Putamen (tissue), 1 donor: ENCODE data around the gene CPOX.

Experiments used
- DNase-seq: peaks from one replicate; pipeline ENCODE4 v3.0.0-alpha.2; 2016; ENCODE audit warnings: low spot score

CPOX gene

GRCh38 chr3:98534168-98534567, 59.2 kb downstream of the CPOX start:
- DNase-seq = no peak

GRCh38 chr3:98532709-98533571, 60.5 kb downstream of the CPOX start:
- no peak for DNase-seq

GRCh38 chr3:98532275-98532637, 61.2 kb downstream of the CPOX start:
- DNase-seq = no peak

- no peak for DNase-seq
These were observed 61.7 kb downstream of the CPOX start, which contains the start of gene GPR15 for GRCh38 chr3:98531622-98532274. Gene GPR15 (plus strand): TSS chr3:98531978. CDS start chr3:98532034, 56 bp downstream.

DNA sequence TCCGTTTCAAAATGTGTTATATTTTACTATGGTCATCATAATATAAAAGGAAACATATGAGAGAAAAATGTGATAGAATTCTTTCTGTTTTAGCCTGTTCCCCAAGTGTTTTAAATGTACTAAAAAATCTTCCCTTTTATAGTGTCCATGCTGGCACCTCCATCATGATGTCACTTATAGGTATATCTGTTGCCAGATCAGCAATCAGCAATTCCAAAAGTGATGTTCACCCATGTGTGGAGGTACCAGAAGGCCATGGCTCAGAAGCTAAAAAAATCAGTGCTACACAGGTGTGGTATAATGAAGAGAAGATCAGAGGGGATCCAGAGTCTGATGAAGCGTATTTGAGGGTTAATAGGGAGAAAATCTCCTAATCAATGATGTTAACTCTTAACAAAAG, 62.7 kb downstream of the CPOX start:
- DNase-seq = no peak

- DNase-seq = no peak
These were observed 63.5 kb downstream of the CPOX start for GRCh38 chr3:98529856-98530459.
